Putamen (tissue), 1 donor: Measurements from ENCODE around the gene MKRN2.
"Not testable (repeated sequence)": the region's sequence is repeated elsewhere in the genome, so short reads cannot be mapped to it uniquely, and the experiment has no call there.

Experiments used
- DNase-seq: peaks from one replicate; pipeline ENCODE4 v3.0.0-alpha.2; 2016; ENCODE audit warnings: low spot score

The MKRN2 gene, protein sequence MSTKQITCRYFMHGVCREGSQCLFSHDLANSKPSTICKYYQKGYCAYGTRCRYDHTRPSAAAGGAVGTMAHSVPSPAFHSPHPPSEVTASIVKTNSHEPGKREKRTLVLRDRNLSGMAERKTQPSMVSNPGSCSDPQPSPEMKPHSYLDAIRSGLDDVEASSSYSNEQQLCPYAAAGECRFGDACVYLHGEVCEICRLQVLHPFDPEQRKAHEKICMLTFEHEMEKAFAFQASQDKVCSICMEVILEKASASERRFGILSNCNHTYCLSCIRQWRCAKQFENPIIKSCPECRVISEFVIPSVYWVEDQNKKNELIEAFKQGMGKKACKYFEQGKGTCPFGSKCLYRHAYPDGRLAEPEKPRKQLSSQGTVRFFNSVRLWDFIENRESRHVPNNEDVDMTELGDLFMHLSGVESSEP

GRCh38 chr3:12556690-12557472, at the start of gene MKRN2:
Gene MKRN2, plus strand, starts transcription at chr3:12557087. Its CDS starts 64 bp downstream, at chr3:12557151.
- peak; percentile 88 for DNase-seq

- DNase-seq: no peak
These were observed 49.2 kb upstream of the MKRN2 start for GRCh38 chr3:12507591-12508281.

GRCh38 chr3:12508291-12508700, 48.6 kb upstream of the MKRN2 start:
- peak; percentile 21 for DNase-seq

GRCh38 chr3:12509466-12509865, 47.4 kb upstream of the MKRN2 start:
- DNase-seq: no peak

GRCh38 chr3:12512534-12513118, 44.3 kb upstream of the MKRN2 start:
- DNase-seq: no peak

GRCh38 chr3:12513694-12514446, 43.0 kb upstream of the MKRN2 start:
- DNase-seq: no peak

- DNase-seq: no peak
These were observed 41.3 kb upstream of the MKRN2 start for GRCh38 chr3:12515631-12516030.

DNA sequence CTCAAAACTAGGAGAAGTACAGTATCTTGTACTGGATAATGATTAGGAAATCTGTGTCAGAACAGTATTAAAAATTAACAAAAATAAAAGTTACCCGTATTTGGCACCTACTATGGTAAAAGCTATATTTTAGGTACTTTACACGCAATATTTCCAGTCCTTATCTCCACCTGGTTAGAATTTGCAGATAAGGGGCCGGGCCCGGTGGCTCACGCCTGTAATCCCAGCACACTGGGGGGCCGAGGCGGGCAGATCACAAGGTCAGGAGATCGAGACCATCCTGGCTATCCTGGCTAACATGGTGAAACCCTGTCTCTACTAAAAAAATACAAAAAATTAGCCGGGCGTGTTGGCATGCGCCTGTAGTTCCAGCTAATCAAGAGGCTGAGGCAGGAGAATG, 40.0 kb upstream of the MKRN2 start:
- no peak for DNase-seq

GRCh38 chr3:12518261-12519028, 38.4 kb upstream of the MKRN2 start:
- no peak for DNase-seq

GRCh38 chr3:12521010-12521409, 35.9 kb upstream of the MKRN2 start:
- DNase-seq: no peak

DNA sequence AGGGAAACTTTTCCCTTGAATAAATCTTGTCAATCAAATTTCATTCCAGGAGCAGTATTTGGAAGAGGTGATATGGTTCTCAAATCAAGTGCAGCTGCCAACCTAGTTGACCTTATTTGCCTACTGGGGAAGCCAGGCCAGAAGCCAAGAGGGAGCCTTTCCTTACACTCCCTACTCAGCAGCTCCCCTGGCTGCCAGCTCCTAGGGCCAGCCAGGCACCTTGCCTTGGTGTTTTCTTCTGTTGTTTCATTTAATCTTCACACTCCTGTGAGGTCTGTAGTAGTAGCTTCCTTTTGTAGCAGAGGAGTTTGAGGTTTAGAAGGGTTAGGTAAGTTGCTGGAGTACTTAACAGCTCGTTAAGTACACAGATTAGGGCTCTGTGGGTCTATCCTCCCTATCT, 34.2 kb upstream of the MKRN2 start:
- no peak for DNase-seq

GRCh38 chr3:12527757-12528143, 29.1 kb upstream of the MKRN2 start:
- no peak for DNase-seq

DNA sequence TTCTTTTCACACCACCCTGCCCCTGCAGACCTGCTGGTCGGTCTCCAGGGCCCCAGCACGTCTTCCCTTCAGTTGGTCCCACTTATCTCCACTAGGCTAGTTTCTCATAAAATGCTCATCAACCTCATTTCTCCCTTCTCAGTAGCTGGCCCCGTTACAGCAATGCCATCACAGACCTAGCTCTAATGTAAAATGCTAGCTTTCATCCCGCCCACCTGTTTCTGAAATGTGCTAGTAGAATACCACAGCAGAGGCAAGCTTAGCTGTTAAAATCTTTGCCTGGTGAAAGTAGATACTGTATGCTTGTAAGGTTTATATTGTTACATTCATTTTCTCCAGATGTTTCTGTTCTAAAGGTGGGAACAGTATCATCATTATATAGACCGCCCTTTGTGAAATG, 24.7 kb upstream of the MKRN2 start:
- peak; percentile 38 for DNase-seq

DNA sequence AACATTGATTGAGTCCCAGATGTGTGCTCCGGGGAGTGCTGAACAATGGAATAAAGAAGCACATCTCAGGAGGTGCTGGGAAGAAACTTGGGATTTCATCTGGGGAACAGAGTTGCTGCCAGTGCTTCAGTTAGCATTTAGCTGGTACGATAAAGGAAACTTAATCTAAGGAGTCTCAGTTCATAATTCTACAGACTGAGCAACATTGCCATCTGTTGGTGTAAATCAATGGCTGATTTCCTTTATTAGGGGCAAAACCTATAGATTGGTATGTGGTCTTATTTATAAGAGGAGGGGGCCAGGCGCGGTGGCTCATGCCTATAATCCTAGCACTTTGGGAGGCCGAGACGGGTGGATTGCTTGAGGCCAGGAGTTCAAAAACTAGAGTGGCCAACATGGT, 20.5 kb upstream of the MKRN2 start:
- DNase-seq: no peak

- no peak for DNase-seq
These were observed 15.3 kb upstream of the MKRN2 start for GRCh38 chr3:12541625-12542024.

- DNase-seq: not testable (repeated sequence)
These were observed 13.4 kb upstream of the MKRN2 start for GRCh38 chr3:12543497-12543896.

DNA sequence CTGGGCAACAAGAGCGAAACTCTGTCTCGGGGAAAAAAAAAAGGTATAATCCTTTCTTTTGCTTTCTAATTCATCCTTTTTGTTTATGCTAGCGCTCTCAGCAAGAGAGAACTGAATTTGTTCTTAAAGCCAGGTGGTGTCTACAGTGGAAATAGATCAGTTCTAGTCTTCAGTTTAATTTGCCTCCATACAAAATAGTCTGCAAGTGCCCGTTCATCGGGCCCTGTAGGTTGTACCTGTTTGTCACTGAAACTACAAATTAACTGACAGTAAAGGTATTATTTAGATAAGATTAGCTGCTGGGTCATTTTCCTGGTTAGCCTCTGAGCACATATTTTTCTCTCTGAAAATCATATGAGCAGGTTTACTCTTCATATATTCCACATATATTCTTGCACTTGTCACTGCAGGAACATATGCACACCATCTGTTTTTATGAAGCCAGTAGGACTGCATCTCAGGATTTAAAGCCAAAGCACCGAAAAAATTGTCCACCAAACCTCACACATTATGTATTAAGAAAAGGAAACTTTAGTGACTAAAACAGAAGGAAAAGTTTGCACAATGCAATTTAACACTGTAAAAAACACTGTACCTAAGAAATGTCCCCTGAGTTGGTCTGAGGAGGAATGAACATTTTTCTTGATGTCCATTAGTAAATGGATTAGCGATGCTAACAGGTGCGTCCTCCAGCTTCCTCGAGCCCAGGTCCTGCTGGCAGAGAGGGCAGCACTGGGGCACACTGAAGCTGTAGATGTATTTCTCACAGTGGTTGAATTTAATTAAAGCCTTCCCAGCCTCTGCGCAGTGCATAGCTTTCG, 12.0 kb upstream of the MKRN2 start:
- DNase-seq: no peak

DNA sequence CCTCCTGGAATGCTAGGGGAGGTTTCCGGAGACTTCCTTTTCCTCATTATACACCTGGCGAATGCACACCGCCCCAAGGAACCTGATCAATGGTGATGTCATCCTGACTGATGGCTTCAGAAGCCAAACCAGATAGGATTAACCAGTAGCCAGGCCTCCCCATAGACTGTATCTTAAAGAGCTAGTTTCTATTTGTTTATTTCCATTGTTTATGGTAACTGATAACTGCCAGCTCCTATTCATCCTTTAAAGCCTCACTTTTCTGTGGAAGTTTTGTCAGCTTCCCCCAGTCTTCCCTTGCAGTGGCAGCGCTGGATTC, 11.5 kb upstream of the MKRN2 start, which contains the start of gene MKRN2OS:
Gene MKRN2OS, minus strand, starts transcription at position 27 of the 319 bp plus-strand sequence. CDS start 35 bp downstream, outside the sequence.
- no peak for DNase-seq

DNA sequence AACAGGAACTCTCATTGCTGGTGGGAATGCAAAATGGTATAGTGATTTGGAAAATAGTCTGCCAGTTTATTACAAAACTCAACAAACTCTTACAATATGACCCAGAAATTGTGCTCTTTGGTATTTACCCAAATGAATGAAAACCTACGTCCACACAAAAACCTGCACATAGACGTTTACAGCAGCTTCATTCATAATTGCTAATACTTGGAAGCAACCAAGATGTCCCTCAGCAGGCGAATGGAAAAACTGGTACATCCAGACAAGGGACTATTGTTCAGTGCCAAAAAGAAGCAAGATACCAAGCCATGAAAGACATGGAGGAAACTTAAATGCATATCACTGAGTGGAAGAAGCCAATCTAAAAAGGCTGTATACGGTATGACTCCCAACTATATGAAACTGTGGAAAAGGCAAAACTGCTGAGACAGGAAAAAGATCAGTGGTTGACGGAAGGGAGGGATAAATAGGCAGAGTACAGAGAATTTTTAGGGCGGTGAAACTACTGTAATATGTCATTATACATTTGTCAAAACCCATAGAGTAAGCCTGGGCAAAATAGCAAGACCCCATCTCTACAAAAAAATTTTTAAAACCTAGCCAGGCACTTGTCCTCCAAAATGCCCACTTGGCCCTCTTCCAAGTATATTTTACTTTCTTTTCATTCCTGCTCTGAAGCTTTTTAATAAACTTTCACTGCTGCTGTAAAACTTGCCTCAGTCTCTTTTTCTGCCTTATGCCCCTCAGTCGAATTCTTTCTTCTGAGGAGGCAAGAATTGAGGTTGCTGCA, 6.7 kb upstream of the MKRN2 start:
- no peak for DNase-seq
